ENCODE data around the gene TENM3. TPM values are rescaled to one million over a fixed set of nuclear protein-coding genes. Genes with fewer than 3 reads are reported as not detected.

TENM3 gene
- total and polyA plus RNA-seq, 5 experiments from 2014 or later = not detected

DNA sequence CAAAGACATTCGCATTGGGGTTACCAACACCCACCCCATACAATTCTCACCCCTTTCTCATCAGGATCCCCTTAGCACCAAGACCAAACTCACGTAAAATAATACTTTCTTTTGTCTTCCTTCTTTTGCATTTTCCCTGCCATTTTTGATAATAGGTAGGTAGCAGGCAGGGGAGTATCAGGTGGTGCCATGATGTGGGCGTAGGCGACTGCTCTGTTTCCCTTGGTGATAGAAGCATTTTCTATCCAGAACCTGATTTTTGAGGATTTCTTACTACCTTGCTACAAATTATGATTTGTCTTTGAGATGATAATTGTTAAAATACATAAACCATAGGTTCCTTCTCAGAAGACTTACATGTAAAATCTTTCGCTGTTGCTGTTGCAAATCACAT is 523.7 kb downstream of the TENM3 start:
- Mint-ChIP-seq H3K27me3 (peaks cover 7 to 18% (median 11%) of the 10 kb centered on the region in 5 donors), H3K4me3 (no peak overlapping the region), H3K27ac (no peak overlapping the region), H3K36me3 (no peaks in the 10 kb centered on the region), H3K4me1 (no peaks in the 10 kb centered on the region), H3K9me3 (no peaks in the 10 kb centered on the region)
- no peak for DNase-seq
- no peak for ATAC-seq
- POLR2A ChIA-PET = no interaction called here

DNA sequence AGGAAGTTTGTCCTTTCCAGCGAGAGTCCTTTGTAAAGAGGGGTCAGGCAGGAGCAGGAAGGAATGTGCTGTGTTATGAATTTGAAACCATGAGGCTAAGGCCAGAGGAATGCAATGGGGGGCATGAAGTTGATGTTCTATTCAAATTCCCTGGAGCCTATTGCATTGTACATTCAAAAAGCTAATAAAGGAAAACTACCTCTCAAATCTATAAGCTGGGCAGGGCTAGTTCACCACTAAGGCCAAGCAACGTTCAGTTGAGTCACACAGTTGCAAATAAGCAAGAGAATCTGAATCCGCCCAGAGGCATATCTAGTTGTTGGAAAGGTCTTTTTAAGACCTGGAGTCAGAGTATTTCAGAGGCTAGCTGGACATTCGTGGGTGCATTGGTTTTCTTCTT is 525.6 kb downstream of the TENM3 start:
- no peaks in the 10 kb centered on the region for H3K4me1 Mint-ChIP-seq
- H3K27ac Mint-ChIP-seq = no peak overlapping the region
- H3K27me3 Mint-ChIP-seq = peaks cover 9 to 18% (median 11%) of the 10 kb centered on the region in 5 donors
- DNase-seq (no peak), ATAC-seq (no peak)
- H3K4me3 Mint-ChIP-seq = no peak overlapping the region
- H3K9me3 Mint-ChIP-seq = no peaks in the 10 kb centered on the region
- POLR2A ChIA-PET = no interaction called here
- H3K36me3 Mint-ChIP-seq = no peaks in the 10 kb centered on the region

DNA sequence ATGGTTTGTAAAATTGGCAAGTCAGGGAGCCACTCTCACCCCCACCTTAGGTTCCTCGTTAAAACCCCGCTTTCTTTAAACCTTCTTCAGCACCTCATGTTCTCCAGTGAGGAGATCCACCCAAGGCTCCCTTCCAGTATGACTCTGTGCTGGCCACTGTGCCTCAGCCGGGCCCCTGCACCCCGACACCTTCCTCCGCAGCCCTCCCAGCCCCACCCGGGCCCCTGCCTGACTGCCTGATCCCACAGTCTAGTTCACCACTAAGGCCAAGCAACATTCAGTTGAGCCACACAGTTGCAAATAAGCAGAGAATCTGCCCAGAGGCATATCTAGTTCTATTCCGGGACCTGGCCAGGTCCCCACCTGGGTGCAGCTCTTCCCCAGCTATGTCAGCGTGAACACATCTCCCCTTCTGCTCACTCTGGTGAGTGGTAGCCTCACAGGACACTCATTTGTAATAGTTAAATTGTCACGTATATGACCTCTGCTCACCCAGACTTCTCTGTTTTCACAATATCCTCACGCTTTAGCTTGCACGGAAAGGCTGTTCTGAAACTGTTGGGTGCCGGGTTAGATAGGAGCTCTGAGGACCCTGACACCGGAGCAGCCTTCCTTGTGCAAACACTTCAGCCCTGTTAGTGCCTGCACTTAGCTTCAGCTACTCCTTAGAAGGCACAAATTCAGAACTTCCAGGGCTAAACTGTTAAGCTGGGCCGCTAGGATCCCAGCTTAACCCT is 527.2 kb downstream of the TENM3 start:
- Mint-ChIP-seq H3K4me3 (no peak overlapping the region), H3K36me3 (no peaks in the 10 kb centered on the region), H3K9me3 (no peaks in the 10 kb centered on the region), H3K27me3 (peaks cover 0 to 7% (median 4%) of the 10 kb centered on the region in 5 donors), H3K4me1 (no peaks in the 10 kb centered on the region), H3K27ac (no peak overlapping the region)
- DNase-seq (no peak), ATAC-seq (no peak)
- POLR2A ChIA-PET = no interaction called here

DNA sequence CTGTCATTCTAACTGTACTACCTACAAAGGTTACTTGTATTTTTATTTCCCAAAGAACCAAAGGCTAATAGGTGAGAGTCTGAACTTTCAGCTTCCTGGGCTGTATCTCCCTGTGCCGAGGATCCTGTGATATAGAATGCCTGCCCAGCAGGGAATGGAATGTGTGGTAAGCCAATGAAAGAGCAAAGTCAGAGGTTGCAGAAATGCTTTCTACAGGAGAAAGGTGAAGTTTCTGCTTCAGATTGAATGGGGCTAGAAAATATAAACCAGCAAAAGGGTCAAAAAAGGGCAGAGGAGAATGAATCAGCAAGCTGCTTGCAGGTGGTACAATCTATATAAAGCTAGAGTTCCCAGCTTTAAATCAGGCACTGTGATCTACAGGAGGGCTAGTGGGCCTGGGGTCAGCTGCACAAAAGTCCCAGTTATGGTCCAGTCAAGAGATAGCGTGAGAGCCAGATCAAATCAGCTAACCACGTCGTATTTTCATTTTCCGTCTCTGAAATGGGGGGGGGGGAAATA is 527.9 kb downstream of the TENM3 start:
- H3K9me3 Mint-ChIP-seq = no peaks in the 10 kb centered on the region
- no peaks in the 10 kb centered on the region for H3K4me1 Mint-ChIP-seq
- peaks cover 0 to 6% (median 5%) of the 10 kb centered on the region in 5 donors for H3K27me3 Mint-ChIP-seq
- no peak for DNase-seq
- H3K27ac Mint-ChIP-seq = no peak overlapping the region
- H3K36me3 Mint-ChIP-seq = no peaks in the 10 kb centered on the region
- POLR2A ChIA-PET = no interaction called here
- no peak for ATAC-seq
- no peak overlapping the region for H3K4me3 Mint-ChIP-seq

DNA sequence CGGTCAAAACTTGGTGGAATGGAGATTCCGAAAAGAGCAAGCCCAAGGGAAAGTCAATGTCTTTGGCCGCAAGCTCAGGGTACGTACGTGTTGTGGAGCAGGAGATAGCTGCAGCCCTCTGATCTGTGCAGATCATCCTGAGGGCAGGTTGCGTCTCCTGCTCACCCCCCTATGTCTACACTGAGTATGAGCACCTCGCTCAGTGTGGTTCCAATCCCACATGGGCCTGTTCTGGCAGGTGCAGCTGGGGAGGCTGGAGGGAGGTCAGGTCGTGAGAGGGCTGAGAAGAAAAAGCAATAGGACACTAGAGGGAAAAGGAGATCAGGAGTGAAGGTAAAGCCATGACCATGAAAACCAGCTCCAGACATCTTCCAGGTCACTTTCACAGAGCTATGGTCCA is 531.9 kb downstream of the TENM3 start:
- Mint-ChIP-seq H3K27ac (no peak overlapping the region), H3K4me3 (no peak overlapping the region), H3K4me1 (no peaks in the 10 kb centered on the region), H3K36me3 (no peaks in the 10 kb centered on the region), H3K27me3 (peaks cover 0 to 8% (median 3%) of the 10 kb centered on the region in 5 donors), H3K9me3 (peaks cover 0 to 2% (median 0%) of the 10 kb centered on the region in 9 donors)
- ATAC-seq (no peak), DNase-seq (no peak)
- POLR2A ChIA-PET = no interaction called here

DNA sequence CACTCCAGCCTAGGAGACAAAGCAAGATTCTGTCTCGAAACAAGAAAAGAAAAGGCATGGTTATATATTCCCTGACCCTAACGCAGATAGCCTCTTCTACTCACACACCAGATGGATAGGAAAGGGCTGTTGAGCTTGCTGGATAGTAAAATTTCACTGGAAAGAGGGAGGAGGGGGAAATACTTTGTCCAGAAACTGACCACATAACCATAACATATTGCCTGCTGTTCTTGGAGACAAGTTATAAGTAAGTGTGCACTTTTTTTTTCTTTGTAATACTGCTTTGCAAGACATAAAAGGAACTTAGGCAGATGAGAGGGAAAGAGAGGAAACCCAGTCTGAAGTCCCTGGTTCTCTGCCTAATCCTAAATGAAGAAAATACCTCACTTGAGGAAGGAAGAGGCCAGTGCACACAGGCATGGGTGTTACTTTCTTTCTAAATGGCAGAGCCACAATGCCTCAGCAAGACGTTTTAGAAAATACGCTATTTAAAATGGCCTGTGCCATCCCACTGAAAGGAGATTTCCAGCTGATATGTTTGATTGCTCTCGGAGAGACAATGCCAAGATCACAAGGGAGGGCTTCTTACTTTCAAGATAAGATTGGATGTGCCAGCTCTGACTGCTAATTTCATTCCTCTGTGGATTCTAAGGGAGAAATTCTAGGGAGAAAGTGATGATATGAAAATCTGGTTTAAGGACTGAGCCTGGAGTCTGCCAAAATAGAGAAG is 533.3 kb downstream of the TENM3 start:
- Mint-ChIP-seq H3K4me1 (no peaks in the 10 kb centered on the region), H3K27ac (no peak overlapping the region), H3K36me3 (no peaks in the 10 kb centered on the region), H3K27me3 (peaks cover 0 to 8% (median 3%) of the 10 kb centered on the region in 5 donors), H3K9me3 (peaks cover 0 to 2% (median 0%) of the 10 kb centered on the region in 9 donors), H3K4me3 (no peak overlapping the region)
- no peak for DNase-seq
- no peak for ATAC-seq
- POLR2A ChIA-PET = no interaction called here

DNA sequence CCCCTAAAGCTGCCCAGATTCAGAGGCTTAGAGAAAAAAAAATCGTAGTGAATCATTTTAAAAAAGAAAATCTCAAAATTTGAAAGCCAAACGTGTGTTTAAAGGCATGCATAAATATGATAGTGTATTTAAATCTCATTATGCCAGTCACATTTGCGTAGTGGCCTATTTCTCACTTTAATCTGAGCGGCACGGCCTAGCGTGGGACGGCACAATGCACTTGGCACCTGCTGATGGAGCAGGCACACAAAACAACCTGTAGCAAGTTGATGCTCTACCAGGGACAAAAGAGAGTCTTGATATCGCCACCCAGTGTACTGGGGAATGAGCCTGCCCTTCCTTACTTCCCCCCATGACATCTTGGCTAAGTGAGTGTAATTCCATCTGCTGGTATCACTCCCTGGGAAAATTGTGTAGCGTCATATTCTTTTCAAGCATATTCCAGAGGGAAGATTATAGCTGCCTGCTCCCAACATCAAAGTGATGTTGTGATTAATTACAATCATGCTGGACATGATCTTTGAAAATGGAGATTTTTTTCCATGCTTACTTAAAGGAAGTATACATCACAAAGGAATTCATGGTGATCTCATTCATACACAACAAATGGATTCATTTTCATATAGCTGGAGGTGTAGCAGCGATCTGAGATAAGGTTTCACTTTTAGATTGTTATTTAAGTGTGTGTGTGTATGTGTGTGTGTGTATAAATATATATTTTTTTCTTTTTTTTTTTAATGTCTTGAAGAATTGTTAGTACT is 535.2 kb downstream of the TENM3 start:
- Mint-ChIP-seq H3K27me3 (peaks cover 0 to 8% (median 3%) of the 10 kb centered on the region in 5 donors), H3K4me3 (no peak overlapping the region), H3K4me1 (no peaks in the 10 kb centered on the region), H3K36me3 (no peaks in the 10 kb centered on the region), H3K9me3 (peaks cover 0 to 2% (median 0%) of the 10 kb centered on the region in 9 donors), H3K27ac (no peak overlapping the region)
- DNase-seq (no peak), ATAC-seq (no peak)
- POLR2A ChIA-PET = no interaction called here

DNA sequence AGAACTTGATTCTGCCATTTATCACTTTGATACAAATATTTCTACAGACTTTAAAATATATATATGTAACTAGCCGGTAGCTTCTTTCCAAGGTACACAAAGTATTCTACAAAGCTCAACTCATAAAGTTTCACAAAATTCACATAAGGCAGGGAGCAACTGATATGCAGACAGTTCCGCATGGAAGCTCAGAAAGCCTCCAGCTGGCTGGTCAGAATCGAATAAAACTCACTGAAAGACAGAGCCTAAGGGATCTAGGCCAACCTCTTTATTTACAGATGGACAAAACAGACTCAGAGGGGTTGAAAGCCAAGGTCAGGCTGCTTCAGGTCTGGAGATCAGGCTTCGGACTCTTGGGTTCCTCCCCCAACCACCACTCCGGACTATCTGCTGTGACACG is 543.8 kb downstream of the TENM3 start:
- H3K4me1 Mint-ChIP-seq = no peaks in the 10 kb centered on the region
- ATAC-seq (no peak), DNase-seq (no peak)
- peaks cover 0 to 8% (median 4%) of the 10 kb centered on the region in 5 donors for H3K27me3 Mint-ChIP-seq
- no peak overlapping the region for H3K4me3 Mint-ChIP-seq
- H3K36me3 Mint-ChIP-seq = no peaks in the 10 kb centered on the region
- POLR2A ChIA-PET = no interaction called here
- no peak overlapping the region for H3K27ac Mint-ChIP-seq
- peaks cover 0 to 1% (median 0%) of the 10 kb centered on the region in 9 donors for H3K9me3 Mint-ChIP-seq

DNA sequence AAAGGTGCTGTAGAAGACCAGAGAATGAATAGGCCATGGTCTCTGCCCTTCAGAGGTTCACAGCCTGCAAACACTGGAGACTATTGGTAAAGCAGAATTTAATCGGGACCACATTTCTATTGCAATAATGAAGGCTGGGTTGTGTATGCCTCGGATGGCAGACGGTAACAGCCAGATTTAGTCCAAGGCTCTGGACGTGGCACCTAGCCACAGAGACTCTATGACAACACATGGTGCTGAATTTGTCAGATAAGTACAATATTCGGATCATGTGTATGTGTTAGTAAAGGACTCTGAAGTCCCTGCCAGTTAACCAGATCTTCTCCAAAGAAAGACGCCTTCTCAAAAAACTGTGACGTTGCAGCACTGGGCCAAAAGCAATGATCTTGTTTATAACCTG is 545.0 kb downstream of the TENM3 start:
- no peaks in the 10 kb centered on the region for H3K4me1 Mint-ChIP-seq
- POLR2A ChIA-PET = no interaction called here
- ATAC-seq (no peak), DNase-seq (no peak)
- H3K27me3 Mint-ChIP-seq = peaks cover 0 to 8% (median 4%) of the 10 kb centered on the region in 5 donors
- H3K36me3 Mint-ChIP-seq = no peaks in the 10 kb centered on the region
- no peak overlapping the region for H3K27ac Mint-ChIP-seq
- H3K4me3 Mint-ChIP-seq = no peak overlapping the region
- H3K9me3 Mint-ChIP-seq = peaks cover 0 to 1% (median 0%) of the 10 kb centered on the region in 9 donors

DNA sequence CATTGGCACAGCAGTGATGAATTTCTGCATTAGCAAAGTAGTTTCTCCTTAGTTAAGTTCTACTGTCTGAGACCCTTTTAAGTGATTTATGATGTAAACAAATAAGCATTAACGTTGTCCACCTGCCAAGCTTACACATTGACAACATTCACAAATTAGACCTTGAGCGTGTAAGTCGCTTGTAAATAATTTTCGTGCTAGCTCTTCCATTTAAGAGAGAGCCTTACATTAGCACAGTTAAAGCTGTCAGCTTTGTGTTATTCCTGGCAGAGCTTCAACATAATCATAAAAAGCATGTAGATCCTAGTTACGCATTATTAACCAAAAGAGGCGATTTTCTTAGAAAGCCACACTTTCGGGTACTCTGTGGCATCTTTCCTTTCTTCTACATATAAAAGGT is 546.3 kb downstream of the TENM3 start:
- ATAC-seq = no peak
- Mint-ChIP-seq H3K4me3 (no peak overlapping the region), H3K27ac (no peak overlapping the region), H3K9me3 (peaks cover 0 to 1% (median 0%) of the 10 kb centered on the region in 9 donors), H3K27me3 (peaks cover 4 to 14% (median 5%) of the 10 kb centered on the region in 5 donors), H3K4me1 (no peaks in the 10 kb centered on the region), H3K36me3 (no peaks in the 10 kb centered on the region)
- no peak for DNase-seq
- POLR2A ChIA-PET = no interaction called here

DNA sequence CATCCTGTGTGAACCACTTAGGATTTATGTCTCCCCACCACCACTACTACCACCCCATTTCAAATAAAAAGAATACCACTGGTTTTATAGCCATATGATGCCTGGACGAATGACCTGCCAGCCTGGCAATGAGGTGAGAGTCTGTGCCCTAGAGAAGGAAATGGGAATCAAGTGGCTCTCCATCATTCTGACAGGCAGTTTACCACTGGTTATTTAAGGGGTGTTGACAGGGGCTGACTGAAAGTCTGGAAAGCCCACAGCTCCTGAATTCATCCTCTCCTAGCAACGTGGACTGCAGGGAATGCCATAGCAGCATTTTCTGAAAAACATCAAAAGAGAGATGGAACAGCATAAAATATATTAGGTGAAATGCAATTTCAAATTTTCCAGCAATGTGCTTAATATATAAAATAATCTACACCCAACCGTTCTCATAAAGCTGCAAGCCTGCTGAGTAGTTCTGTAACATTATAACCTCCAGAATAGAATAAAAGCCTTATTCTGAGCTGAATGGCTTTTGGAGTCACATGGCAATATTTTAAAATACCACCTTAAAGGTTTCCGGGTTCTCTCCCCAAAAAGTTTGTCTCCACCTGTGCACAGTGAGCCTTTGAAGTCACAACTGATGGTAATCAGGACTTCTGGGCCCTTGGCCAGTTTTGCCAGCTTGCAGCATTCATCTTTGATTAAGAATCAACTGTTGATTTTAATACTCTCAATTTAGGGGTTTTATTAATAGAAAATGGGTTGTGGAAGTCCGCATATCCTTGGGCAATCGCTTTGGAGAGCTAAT is 552.4 kb downstream of the TENM3 start:
- no peaks in the 10 kb centered on the region for H3K9me3 Mint-ChIP-seq
- H3K4me1 Mint-ChIP-seq = no peaks in the 10 kb centered on the region
- H3K27ac Mint-ChIP-seq = no peak overlapping the region
- DNase-seq (no peak), ATAC-seq (no peak)
- no peak overlapping the region for H3K4me3 Mint-ChIP-seq
- POLR2A ChIA-PET = no interaction called here
- H3K36me3 Mint-ChIP-seq = no peaks in the 10 kb centered on the region
- peaks cover 0 to 18% (median 2%) of the 10 kb centered on the region in 5 donors for H3K27me3 Mint-ChIP-seq

DNA sequence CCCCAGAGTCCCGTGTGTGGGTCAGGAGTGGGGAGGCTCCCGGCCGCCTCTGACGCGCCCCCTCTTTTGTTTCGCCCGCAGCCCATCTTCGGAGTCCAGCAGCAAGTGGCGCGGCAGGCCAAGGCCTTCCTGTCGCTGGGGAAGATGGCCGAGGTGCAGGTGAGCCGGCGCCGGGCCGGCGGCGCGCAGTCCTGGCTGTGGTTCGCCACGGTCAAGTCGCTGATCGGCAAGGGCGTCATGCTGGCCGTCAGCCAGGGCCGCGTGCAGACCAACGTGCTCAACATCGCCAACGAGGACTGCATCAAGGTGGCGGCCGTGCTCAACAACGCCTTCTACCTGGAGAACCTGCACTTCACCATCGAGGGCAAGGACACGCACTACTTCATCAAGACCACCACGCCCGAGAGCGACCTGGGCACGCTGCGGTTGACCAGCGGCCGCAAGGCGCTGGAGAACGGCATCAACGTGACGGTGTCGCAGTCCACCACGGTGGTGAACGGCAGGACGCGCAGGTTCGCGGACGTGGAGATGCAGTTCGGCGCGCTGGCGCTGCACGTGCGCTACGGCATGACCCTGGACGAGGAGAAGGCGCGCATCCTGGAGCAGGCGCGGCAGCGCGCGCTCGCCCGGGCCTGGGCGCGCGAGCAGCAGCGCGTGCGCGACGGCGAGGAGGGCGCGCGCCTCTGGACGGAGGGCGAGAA is 556.5 kb downstream of the TENM3 start:
- H3K9me3 Mint-ChIP-seq = no peaks in the 10 kb centered on the region
- H3K36me3 Mint-ChIP-seq = no peaks in the 10 kb centered on the region
- ATAC-seq (no peak), DNase-seq (no peak)
- H3K4me1 Mint-ChIP-seq = no peaks in the 10 kb centered on the region
- POLR2A ChIA-PET = no interaction called here
- H3K4me3 Mint-ChIP-seq = no peak overlapping the region
- H3K27ac Mint-ChIP-seq = no peak overlapping the region
- peaks cover 0 to 10% (median 1%) of the 10 kb centered on the region in 5 donors for H3K27me3 Mint-ChIP-seq

Data from naive thymus-derived CD8-positive, alpha-beta T cell (primary cell).